ENCODE data around the gene TSHR.

Gene TSHR

DNA sequence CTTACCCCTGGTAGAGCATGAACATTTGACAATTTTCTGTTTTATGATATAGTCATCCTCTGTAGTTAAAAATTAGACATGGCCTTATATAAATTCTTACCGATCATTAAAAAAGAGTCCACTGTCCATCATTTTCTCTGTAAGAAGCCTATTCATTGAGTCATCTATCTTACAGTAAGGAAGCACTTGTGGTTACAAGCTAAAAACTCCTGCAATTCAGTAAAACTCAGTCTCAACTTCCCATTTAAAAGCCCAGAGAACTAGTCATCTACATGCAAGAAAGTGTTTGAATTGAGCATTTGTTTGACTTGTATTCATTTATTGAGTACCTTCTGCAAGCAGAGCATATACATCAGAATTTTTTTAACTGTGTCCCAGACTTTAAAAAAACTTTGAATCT lies 202.0 kb downstream of the TSHR start:
- no peaks in the 10 kb centered on the region for H3K36me3 Mint-ChIP-seq (ENCODE audit: insufficient read depth)
- no peaks in the 10 kb centered on the region for H3K4me1 Mint-ChIP-seq (ENCODE audit: low read depth in 2 of 2)
- DNase-seq (no peak), ATAC-seq (replicated peaks) (no peak)
- H3K4me3 Mint-ChIP-seq: no peak overlapping the region
- no peaks in the 10 kb centered on the region for H3K9me3 Mint-ChIP-seq
- peaks cover 0 to 6% of the 10 kb centered on the region in 2 donors for H3K27me3 Mint-ChIP-seq
- no peak overlapping the region for H3K27ac Mint-ChIP-seq

DNA sequence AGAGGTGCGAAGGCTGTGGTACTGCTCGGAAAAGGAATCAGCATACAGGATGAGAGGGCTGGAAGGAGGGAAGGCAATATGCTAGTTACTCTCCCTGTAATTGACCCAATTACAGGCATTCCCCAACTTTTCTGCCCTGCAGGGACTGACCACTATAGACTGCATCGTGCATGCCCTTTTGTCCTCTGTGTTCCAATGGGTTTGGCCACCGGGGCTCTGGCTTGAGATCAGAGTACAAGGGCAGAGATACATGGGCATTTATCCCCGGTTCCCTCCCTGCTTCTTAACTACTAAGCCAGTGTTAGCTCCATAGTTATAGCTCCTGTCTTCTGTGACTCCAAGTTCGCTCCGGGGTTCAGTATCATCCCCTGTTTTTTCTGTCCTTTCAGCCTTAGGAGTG lies 205.7 kb downstream of the TSHR start:
- Mint-ChIP-seq H3K36me3 (ENCODE audit: insufficient read depth) (no peaks in the 10 kb centered on the region), H3K9me3 (no peaks in the 10 kb centered on the region), H3K4me3 (no peak overlapping the region), H3K27ac (no peak overlapping the region), H3K27me3 (no peaks in the 10 kb centered on the region), H3K4me1 (ENCODE audit: low read depth in 2 of 2) (peaks cover 0 to 3% of the 10 kb centered on the region in 2 donors)
- ATAC-seq (replicated peaks) (no peak), DNase-seq (no peak)

DNA sequence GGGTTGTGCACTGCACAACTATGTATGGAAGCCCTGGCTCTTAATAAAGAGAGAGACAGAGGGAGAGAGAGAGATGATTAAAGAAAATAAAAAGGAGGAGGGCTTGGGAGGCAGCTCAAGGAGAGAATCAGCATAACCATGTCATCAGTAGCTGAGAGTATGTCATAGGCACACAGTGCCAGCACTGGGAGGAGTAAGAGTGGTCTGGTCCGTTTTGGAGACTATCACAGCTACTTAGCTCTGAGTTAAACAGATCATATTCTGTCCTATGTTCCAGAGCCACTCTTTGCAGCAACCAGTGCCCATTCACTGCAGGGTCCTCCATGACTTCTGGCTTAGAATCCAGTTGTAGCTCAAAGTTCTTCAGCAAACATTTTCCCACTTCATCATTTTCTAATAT lies 206.3 kb downstream of the TSHR start:
- H3K4me1 Mint-ChIP-seq (ENCODE audit: low read depth in 2 of 2): peaks cover 0 to 3% of the 10 kb centered on the region in 2 donors
- ATAC-seq (replicated peaks) (no peak), DNase-seq (no peak)
- H3K9me3 Mint-ChIP-seq: no peaks in the 10 kb centered on the region
- no peak overlapping the region for H3K27ac Mint-ChIP-seq
- H3K27me3 Mint-ChIP-seq: no peaks in the 10 kb centered on the region
- no peak overlapping the region for H3K4me3 Mint-ChIP-seq
- no peaks in the 10 kb centered on the region for H3K36me3 Mint-ChIP-seq (ENCODE audit: insufficient read depth)

- Mint-ChIP-seq H3K9me3 (no peaks in the 10 kb centered on the region), H3K27me3 (no peaks in the 10 kb centered on the region), H3K4me1 (ENCODE audit: low read depth in 2 of 2) (peaks cover 0 to 3% of the 10 kb centered on the region in 2 donors), H3K4me3 (no peak overlapping the region), H3K27ac (no peak overlapping the region), H3K36me3 (ENCODE audit: insufficient read depth) (no peaks in the 10 kb centered on the region)
- ATAC-seq (replicated peaks) (no peak), DNase-seq (no peak)
Measured at GRCh38 chr14:81162941-81163340, 207.5 kb downstream of the TSHR start.

DNA sequence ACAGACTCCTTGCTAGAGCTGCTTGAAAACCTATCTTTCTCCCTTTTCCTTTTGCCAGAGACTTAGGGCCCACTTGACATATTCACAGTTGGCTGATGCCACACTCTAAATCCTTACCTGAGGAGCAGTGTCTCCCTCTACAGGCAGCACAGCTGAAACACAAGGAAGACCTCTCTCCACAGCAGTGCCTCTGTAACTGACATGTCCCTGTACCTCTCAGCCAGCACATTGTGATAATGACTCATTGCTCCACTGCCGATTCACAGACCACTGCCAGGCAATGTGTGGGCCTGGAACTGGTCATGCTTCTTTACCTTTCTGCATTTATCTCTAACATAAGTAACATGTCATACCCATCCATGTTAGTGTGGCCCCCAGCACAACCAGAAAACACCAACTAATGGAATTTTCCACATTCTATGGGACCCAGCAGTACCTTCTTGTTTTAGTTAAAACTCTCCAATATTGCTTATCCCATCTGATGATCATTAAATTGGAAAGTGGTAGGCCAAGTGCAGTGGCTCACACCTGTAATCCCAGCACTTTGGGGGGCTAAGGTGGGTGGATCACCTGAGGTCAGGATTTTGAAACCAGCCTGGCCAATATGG lies 208.8 kb downstream of the TSHR start:
- DNase-seq: peak; percentile 10 to 31 (median 15)
- no peak overlapping the region for H3K4me3 Mint-ChIP-seq
- ATAC-seq (replicated peaks): peak; percentile 63
- H3K9me3 Mint-ChIP-seq: no peaks in the 10 kb centered on the region
- H3K4me1 Mint-ChIP-seq (ENCODE audit: low read depth in 2 of 2): peaks cover 5% of the 10 kb centered on the region in 2 donors
- peak overlapping the region in 1 of 2 donors; percentile 29 for H3K27ac Mint-ChIP-seq
- no peaks in the 10 kb centered on the region for H3K27me3 Mint-ChIP-seq
- no peaks in the 10 kb centered on the region for H3K36me3 Mint-ChIP-seq (ENCODE audit: insufficient read depth)

DNA sequence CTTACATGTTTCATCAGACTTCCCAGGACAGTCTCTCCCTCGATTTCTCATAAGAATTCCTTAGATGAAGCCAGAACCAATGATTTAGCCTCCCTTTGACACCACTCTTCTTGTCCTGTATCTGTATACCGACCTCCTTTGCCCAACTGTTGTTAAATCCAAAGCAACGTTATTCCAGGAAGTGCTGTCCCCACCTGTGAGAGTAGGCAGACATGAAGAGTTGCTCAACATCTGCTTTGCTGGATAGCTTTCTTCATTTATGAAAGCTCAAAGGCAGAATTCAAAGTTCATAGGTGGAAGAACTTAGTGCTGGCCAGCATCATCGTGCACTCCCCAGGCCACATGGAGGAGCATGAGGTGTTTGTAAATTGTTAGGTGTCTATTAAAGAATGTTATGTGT lies 209.8 kb downstream of the TSHR start:
- H3K9me3 Mint-ChIP-seq: no peaks in the 10 kb centered on the region
- DNase-seq: no peak
- ATAC-seq (replicated peaks): no peak
- H3K4me1 Mint-ChIP-seq (ENCODE audit: low read depth in 2 of 2): peaks cover 14 to 15% of the 10 kb centered on the region in 2 donors
- peaks cover 3% of the 10 kb centered on the region for H3K36me3 Mint-ChIP-seq (ENCODE audit: insufficient read depth)
- no peaks in the 10 kb centered on the region for H3K27me3 Mint-ChIP-seq
- H3K27ac Mint-ChIP-seq: no peak overlapping the region
- H3K4me3 Mint-ChIP-seq: no peak overlapping the region

- DNase-seq (no peak), ATAC-seq (replicated peaks) (no peak)
- Mint-ChIP-seq H3K9me3 (no peaks in the 10 kb centered on the region), H3K27me3 (no peaks in the 10 kb centered on the region), H3K27ac (no peak overlapping the region), H3K36me3 (ENCODE audit: insufficient read depth) (peaks cover 6% of the 10 kb centered on the region), H3K4me3 (no peak overlapping the region), H3K4me1 (ENCODE audit: low read depth in 2 of 2) (peaks cover 21 to 23% of the 10 kb centered on the region in 2 donors)
Measured at GRCh38 chr14:81166121-81166520, 210.7 kb downstream of the TSHR start.

- ATAC-seq (replicated peaks) (no peak), DNase-seq (no peak)
- Mint-ChIP-seq H3K27me3 (no peaks in the 10 kb centered on the region), H3K4me1 (ENCODE audit: low read depth in 2 of 2) (peaks cover 19 to 23% of the 10 kb centered on the region in 2 donors), H3K36me3 (ENCODE audit: insufficient read depth) (peaks cover 6% of the 10 kb centered on the region), H3K9me3 (no peaks in the 10 kb centered on the region), H3K27ac (peak overlapping the region; percentile 94), H3K4me3 (peak overlapping the region; percentile 92 to 95)
Measured at GRCh38 chr14:81169267-81169666, 213.8 kb downstream of the TSHR start.

- Mint-ChIP-seq H3K27me3 (no peaks in the 10 kb centered on the region), H3K4me3 (peak overlapping the region; percentile 92 to 95), H3K36me3 (ENCODE audit: insufficient read depth) (peaks cover 8% of the 10 kb centered on the region), H3K9me3 (no peaks in the 10 kb centered on the region), H3K27ac (peak overlapping the region; percentile 94), H3K4me1 (ENCODE audit: low read depth in 2 of 2) (peaks cover 18 to 23% of the 10 kb centered on the region in 2 donors)
- ATAC-seq (replicated peaks): peak; percentile 17
- peak in 2 of 3 experiments; percentile 4 to 10 for DNase-seq
Measured at GRCh38 chr14:81169711-81170103, 214.3 kb downstream of the TSHR start.

- ATAC-seq (replicated peaks): peak; percentile 96
- H3K4me1 Mint-ChIP-seq (ENCODE audit: low read depth in 2 of 2): peaks cover 18 to 23% of the 10 kb centered on the region in 2 donors
- H3K9me3 Mint-ChIP-seq: no peaks in the 10 kb centered on the region
- DNase-seq: peak; percentile 76 to 87 (median 86)
- H3K4me3 Mint-ChIP-seq: peak overlapping the region; percentile 92 to 95
- peaks cover 9% of the 10 kb centered on the region for H3K36me3 Mint-ChIP-seq (ENCODE audit: insufficient read depth)
- no peaks in the 10 kb centered on the region for H3K27me3 Mint-ChIP-seq
- peak overlapping the region; percentile 94 for H3K27ac Mint-ChIP-seq
Measured at GRCh38 chr14:81170104-81170828, 214.8 kb downstream of the TSHR start.

GRCh38 chr14:81170829-81171195 lies 215.4 kb downstream of the TSHR start:
- Mint-ChIP-seq H3K27me3 (no peaks in the 10 kb centered on the region), H3K9me3 (no peaks in the 10 kb centered on the region), H3K36me3 (ENCODE audit: insufficient read depth) (peaks cover 9% of the 10 kb centered on the region), H3K4me3 (peak overlapping the region; percentile 92 to 95), H3K4me1 (ENCODE audit: low read depth in 2 of 2) (peaks cover 18 to 23% of the 10 kb centered on the region in 2 donors), H3K27ac (peak overlapping the region; percentile 94)
- ATAC-seq (replicated peaks) (no peak), DNase-seq (no peak)

GRCh38 chr14:81172353-81172752 lies 216.9 kb downstream of the TSHR start:
- no peak for ATAC-seq (replicated peaks)
- H3K4me1 Mint-ChIP-seq (ENCODE audit: low read depth in 2 of 2): peaks cover 19 to 32% of the 10 kb centered on the region in 2 donors

GRCh38 chr14:81172881-81173280 lies 217.5 kb downstream of the TSHR start:
- ATAC-seq (replicated peaks) (no peak), DNase-seq (no peak)
- Mint-ChIP-seq H3K27me3 (no peaks in the 10 kb centered on the region), H3K9me3 (no peaks in the 10 kb centered on the region), H3K36me3 (ENCODE audit: insufficient read depth) (peaks cover 9% of the 10 kb centered on the region), H3K27ac (no peak overlapping the region), H3K4me3 (no peak overlapping the region), H3K4me1 (ENCODE audit: low read depth in 2 of 2) (peaks cover 19 to 36% of the 10 kb centered on the region in 2 donors)

More at GRCh38 chr14:81172353-81172752, 216.9 kb downstream of the TSHR start:
- no peaks in the 10 kb centered on the region for H3K9me3 Mint-ChIP-seq
- no peaks in the 10 kb centered on the region for H3K27me3 Mint-ChIP-seq
- no peak for DNase-seq
- no peak overlapping the region for H3K4me3 Mint-ChIP-seq
- peaks cover 9% of the 10 kb centered on the region for H3K36me3 Mint-ChIP-seq (ENCODE audit: insufficient read depth)
- H3K27ac Mint-ChIP-seq: no peak overlapping the region

DNA sequence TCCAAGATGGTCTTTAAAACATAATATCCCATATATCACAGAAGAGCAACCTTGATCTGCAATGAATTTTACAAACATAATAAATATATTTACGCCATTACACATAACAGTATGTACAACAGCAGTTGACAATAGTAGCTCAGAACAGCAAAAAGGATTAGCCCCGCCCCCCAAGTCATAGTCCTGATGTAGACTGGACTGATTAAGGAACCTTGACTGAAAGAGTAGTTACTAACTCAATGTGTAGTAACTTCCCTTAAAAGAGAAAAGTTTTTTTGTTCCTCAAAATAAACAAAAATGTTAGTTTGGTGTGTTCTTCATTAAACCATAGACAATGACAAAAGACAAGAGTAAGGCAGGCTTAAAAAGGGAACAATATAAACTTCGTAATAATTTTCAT lies 220.8 kb downstream of the TSHR start:
- no peak for ATAC-seq (replicated peaks)
- DNase-seq: no peak
- peak overlapping the region; percentile 84 to 96 for H3K27ac Mint-ChIP-seq
- no peaks in the 10 kb centered on the region for H3K9me3 Mint-ChIP-seq
- H3K4me3 Mint-ChIP-seq: peak overlapping the region in 1 of 2 donors; percentile 57
- peaks cover 1 to 13% of the 10 kb centered on the region in 2 donors for H3K4me1 Mint-ChIP-seq (ENCODE audit: low read depth in 2 of 2)
- no peaks in the 10 kb centered on the region for H3K27me3 Mint-ChIP-seq
- H3K36me3 Mint-ChIP-seq (ENCODE audit: insufficient read depth): peaks cover 24% of the 10 kb centered on the region

Data from effector memory CD8-positive, alpha-beta T cell (primary cell).